Measurements from ENCODE around the gene KIF5B.
"Not testable (repeated sequence)": the region's sequence is repeated elsewhere in the genome, so short reads cannot be mapped to it uniquely, and the experiment has no call there.

KIF5B gene

DNA sequence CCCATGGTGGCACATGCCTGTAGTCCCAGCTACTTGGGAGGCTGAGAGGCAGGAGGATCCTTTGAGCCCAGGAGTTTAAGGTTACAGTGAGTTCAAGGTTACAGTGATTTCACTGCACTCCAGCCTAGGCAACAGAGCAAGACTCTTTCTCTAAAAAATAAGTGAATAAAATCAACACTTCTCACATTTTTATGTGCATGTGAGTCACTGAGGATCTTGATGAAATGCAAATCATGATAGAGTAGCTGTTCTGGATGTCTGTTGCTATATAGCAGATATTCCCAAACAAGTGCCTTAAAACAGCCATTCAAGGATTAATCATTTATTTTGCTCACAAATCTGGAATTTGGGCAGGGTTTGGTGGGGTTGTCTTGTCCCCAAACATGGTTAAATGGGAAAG is 65.3 kb downstream of the KIF5B start:
- DNase-seq (ENCODE audit: low read depth, low spot score), result no peak
- no peaks in the 10 kb centered on the region for H3K9me3 ChIP-seq (ENCODE audit: low read depth, low read length)
- H3K27ac ChIP-seq, result no peak overlapping the region
- H3K9ac ChIP-seq (ENCODE audit: insufficient read length), result no peak overlapping the region
- no peak overlapping the region for H3K4me3 ChIP-seq
- TF ChIP-seq EZH2 (IDR thresholded peaks at IDR 0.05) (no peak), FOXP2 (optimal IDR thresholded peaks at IDR 0.05; ENCODE audit: control extremely low read depth, extremely low read length, insufficient read depth) (no peak), POLR2AphosphoS5 (IDR thresholded peaks at IDR 0.05; ENCODE audit: borderline replicate concordance, low read depth, low read length) (no peak)
- no peaks in the 10 kb centered on the region for H3K36me3 ChIP-seq (ENCODE audit: insufficient read depth, low read length)

DNA sequence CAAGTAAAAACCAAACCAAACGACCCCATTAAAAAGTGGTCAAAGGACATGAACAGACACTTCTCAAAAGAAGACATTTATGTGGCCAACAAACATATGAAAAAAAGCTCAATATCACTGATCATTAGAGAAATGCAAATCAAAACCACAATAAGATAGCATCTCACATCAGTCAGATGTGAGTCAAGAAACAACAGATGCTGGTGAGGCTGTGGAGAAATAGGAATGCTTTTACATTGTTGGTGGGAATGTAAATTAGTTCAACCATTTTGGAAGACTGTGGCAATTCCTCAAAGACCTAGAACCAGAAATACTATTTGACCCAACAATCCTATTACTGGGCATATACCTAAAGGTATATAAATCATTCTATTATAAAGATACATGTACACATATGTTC is 68.4 kb downstream of the KIF5B start:
- H3K4me3 ChIP-seq; DNase-seq (ENCODE audit: low read depth, low spot score); H3K9ac ChIP-seq (ENCODE audit: insufficient read length): not testable (repeated sequence)

DNA sequence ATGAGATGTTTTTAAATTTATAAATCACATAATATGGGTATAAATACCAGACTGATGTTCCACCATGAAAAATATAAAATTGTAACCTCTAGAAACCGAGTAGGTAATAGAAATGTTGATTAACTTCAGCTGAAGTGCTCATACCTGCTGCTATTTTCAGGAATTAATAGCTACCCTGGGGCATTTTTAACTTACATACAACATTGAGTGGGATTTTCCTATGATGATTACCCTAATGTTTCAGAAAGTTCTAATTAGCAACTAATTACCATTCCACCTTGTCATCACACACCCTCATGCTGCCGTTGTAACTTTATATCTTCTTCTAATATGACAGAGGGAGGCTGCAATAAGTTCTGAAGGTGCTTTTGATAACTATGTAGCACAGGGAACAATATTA is 74.1 kb downstream of the KIF5B start:
- H3K27ac ChIP-seq, result no peak overlapping the region
- no peak overlapping the region for H3K9ac ChIP-seq (ENCODE audit: insufficient read length)
- H3K4me3 ChIP-seq, result no peak overlapping the region
- no peak for TF ChIP-seq FOXP2 (optimal IDR thresholded peaks at IDR 0.05; ENCODE audit: control extremely low read depth, extremely low read length, insufficient read depth)
- TF ChIP-seq EZH2 (IDR thresholded peaks at IDR 0.05), result no peak
- TF ChIP-seq POLR2AphosphoS5 (IDR thresholded peaks at IDR 0.05; ENCODE audit: borderline replicate concordance, low read depth, low read length), result no peak
- no peak for DNase-seq (ENCODE audit: low read depth, low spot score)
- H3K36me3 ChIP-seq (ENCODE audit: insufficient read depth, low read length), result no peaks in the 10 kb centered on the region
- H3K9me3 ChIP-seq (ENCODE audit: low read depth, low read length), result no peaks in the 10 kb centered on the region

More for the DNA sequence above, 68.4 kb downstream of the KIF5B start:
- not testable (repeated sequence) for H3K9me3 ChIP-seq (ENCODE audit: low read depth, low read length); H3K36me3 ChIP-seq (ENCODE audit: insufficient read depth, low read length); H3K27ac ChIP-seq

DNA sequence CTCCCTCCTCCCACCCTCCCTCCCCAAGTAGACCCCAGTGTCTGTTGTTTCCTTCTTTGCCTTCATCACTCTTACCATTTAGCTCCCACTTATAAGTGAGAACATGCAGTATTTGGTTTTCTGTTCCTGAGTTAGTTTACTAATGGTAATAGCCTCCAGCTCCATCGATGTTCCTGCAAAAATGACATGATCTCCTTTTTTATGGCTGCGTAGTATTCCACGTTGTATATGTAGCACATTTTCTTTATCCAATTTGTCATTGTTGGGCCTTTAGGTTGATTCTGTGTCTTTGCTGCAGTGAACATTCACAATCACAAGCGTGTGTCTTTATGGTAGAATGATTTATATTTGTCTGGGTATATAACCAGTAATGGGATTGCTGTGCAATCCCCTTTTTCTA is 75.8 kb downstream of the KIF5B start:
- TF ChIP-seq POLR2AphosphoS5 (IDR thresholded peaks at IDR 0.05; ENCODE audit: borderline replicate concordance, low read depth, low read length) (no peak), EZH2 (IDR thresholded peaks at IDR 0.05) (no peak), FOXP2 (optimal IDR thresholded peaks at IDR 0.05; ENCODE audit: control extremely low read depth, extremely low read length, insufficient read depth) (no peak)
- DNase-seq (ENCODE audit: low read depth, low spot score), result no peak
- H3K9me3 ChIP-seq (ENCODE audit: low read depth, low read length), result no peaks in the 10 kb centered on the region

DNA sequence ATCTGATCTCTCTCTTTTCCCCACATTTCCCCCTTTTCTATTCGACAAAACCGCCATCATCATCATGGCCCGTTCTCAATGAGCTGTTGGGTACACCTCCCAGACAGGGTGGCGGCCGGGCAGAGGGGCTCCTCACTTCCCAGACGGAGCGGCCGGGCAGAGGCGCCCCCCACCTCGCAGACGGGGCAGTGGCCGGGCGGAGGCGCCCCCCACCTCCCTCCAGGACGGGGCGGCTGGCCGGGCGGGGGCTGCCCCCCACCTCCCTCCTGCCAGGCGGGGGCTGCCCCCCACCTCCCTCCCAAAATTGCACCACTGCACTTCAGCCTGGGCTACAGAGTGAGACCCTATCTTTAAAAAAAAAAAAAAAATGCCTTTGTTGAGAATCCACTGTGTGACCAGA is 77.2 kb downstream of the KIF5B start:
- not testable (repeated sequence) for H3K9me3 ChIP-seq (ENCODE audit: low read depth, low read length); DNase-seq (ENCODE audit: low read depth, low spot score)

More for the DNA sequence above, 75.8 kb downstream of the KIF5B start:
- no peak overlapping the region for H3K27ac ChIP-seq
- H3K4me3 ChIP-seq, result no peak overlapping the region
- H3K9ac ChIP-seq (ENCODE audit: insufficient read length), result no peak overlapping the region
- no peaks in the 10 kb centered on the region for H3K36me3 ChIP-seq (ENCODE audit: insufficient read depth, low read length)

DNA sequence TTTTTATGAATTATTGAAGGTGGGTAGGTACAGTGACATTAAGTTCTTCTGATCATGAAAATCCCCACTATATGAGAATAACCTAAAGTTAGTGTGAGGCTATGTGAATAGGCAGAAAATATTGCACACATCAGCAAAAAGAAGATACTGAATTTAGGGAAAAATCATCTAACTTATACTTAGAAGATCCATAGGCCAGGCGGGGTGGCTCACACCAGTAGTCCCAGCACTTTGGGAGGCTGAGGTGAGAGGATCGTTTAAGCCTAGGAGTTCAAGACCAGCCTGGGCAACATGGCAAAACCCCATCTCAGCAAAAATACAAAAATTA is 78.1 kb downstream of the KIF5B start:
- Histone ChIP-seq H3K9me3 (ENCODE audit: low read depth, low read length) (no peaks in the 10 kb centered on the region), H3K9ac (ENCODE audit: insufficient read length) (no peak overlapping the region), H3K36me3 (ENCODE audit: insufficient read depth, low read length) (no peaks in the 10 kb centered on the region), H3K27ac (peak overlapping the region; percentile 8; the same call in 1 of the 2 replicates), H3K4me3 (no peak overlapping the region)
- no peak for DNase-seq (ENCODE audit: low read depth, low spot score)
- no peak for TF ChIP-seq EZH2 (IDR thresholded peaks at IDR 0.05)

More for the DNA sequence above, 77.2 kb downstream of the KIF5B start:
- not testable (repeated sequence) for H3K9ac ChIP-seq (ENCODE audit: insufficient read length); H3K36me3 ChIP-seq (ENCODE audit: insufficient read depth, low read length); H3K27ac ChIP-seq; H3K4me3 ChIP-seq

DNA sequence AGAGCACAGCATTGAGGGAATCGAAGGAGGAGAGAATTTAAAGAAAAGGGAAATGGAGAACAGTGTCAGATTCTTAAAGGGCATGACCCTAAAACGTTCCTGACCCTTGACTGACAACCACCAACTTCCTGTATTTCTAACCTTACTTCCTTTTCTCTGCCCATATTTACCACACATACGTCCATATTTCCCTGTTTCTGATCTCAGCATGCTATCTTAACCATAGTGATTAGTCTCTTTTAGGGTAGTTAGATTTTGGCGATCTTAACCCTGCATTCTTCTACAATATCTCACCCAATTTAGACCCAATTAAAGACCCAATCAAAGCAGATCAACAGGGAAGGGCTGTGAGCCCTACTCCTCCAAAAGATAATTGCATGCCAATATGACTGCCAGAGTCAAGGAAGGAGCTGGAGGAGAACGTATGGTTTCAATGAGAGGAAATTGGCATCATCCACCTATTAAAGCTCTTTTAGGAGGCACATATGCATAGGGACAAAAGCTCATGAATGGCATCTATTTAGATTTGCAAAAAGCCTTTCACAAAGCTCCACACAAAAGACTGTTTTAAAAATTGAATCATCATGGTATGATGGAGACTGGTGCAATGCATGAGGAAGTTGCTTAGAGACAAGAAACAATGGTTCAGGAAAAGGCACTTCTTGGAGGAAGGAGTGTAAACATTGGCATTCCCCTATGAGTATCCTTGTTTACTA is 78.6 kb downstream of the KIF5B start:
- no peaks in the 10 kb centered on the region for H3K9me3 ChIP-seq (ENCODE audit: low read depth, low read length)
- H3K9ac ChIP-seq (ENCODE audit: insufficient read length), result no peak overlapping the region
- H3K4me3 ChIP-seq, result no peak overlapping the region
- H3K27ac ChIP-seq, result peak overlapping the region; percentile 8; the same call in 1 of the 2 replicates
- no peak for DNase-seq (ENCODE audit: low read depth, low spot score)
- H3K36me3 ChIP-seq (ENCODE audit: insufficient read depth, low read length), result no peaks in the 10 kb centered on the region
- no peak for TF ChIP-seq EZH2 (IDR thresholded peaks at IDR 0.05)
- TF ChIP-seq POLR2AphosphoS5 (IDR thresholded peaks at IDR 0.05; ENCODE audit: borderline replicate concordance, low read depth, low read length), result no peak
- no peak for TF ChIP-seq FOXP2 (optimal IDR thresholded peaks at IDR 0.05; ENCODE audit: control extremely low read depth, extremely low read length, insufficient read depth)

DNA sequence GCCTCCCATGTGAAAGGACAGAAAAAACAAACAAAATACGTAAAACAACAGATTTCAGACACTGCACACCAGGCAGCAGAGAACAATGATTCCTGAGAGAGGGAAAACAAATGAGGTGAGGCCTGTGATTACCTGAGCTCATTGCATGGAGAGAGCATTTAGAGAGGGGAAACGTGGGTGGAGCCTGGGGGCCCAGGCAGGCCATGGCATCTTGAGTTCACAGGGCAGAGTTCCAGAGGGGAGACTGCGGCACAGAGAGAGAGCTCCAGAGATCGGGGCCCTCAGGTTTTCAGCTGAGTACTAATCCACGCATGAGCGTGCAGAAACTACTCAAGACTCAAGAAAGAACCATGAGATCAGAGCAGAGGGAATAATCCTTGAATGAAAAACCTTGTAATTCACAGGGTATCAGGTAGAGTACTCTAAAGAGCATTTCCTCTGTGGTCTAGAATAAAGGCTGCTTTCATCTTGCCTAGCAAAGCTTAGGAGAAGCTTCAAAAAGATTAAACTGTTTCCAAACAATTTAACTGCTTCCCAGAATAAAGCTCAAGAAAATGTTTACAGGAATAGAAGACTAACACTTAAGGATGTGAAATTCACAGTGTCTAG is 81.0 kb downstream of the KIF5B start:
- DNase-seq (ENCODE audit: low read depth, low spot score), result no peak
- no peak for TF ChIP-seq POLR2AphosphoS5 (IDR thresholded peaks at IDR 0.05; ENCODE audit: borderline replicate concordance, low read depth, low read length)
- TF ChIP-seq EZH2 (IDR thresholded peaks at IDR 0.05), result no peak
- TF ChIP-seq FOXP2 (optimal IDR thresholded peaks at IDR 0.05; ENCODE audit: control extremely low read depth, extremely low read length, insufficient read depth), result no peak
- Histone ChIP-seq H3K4me3 (no peak overlapping the region), H3K27ac (no peak overlapping the region), H3K9ac (ENCODE audit: insufficient read length) (no peak overlapping the region), H3K9me3 (ENCODE audit: low read depth, low read length) (no peaks in the 10 kb centered on the region), H3K36me3 (ENCODE audit: insufficient read depth, low read length) (no peaks in the 10 kb centered on the region)

DNA sequence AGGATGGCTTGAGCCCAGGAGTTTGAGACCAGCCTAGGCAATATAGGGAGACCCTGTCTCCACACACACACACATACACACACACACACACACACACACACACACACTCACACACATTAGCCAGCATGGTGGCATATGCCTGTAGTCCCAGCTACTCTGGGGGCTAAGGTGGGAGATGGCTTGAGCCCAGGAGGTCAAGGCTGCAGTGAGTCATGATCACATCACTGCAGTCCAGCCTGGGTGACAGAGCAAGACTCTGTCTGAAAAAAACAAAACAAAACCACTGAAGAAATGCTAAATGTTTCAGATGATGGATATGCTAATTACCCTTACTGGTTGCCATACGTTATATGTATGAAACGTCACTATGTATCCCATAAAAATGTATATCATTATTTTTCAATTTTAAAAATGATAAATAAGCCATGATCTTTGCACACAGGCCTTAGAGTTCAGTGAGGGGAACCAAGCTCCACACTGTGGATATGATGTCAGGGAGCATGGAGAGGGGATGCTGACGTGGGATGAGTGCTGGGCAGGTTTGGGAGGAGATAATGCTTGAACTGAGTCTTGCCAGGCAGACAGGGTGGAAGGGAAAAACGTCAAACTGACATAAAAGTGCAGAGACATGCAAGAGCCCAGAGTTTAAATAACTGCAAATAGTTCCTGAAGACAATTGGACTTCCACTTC is 81.6 kb downstream of the KIF5B start:
- Histone ChIP-seq H3K9ac (ENCODE audit: insufficient read length) (no peak overlapping the region), H3K9me3 (ENCODE audit: low read depth, low read length) (no peaks in the 10 kb centered on the region), H3K4me3 (no peak overlapping the region), H3K36me3 (ENCODE audit: insufficient read depth, low read length) (no peaks in the 10 kb centered on the region), H3K27ac (no peak overlapping the region)
- TF ChIP-seq EZH2 (IDR thresholded peaks at IDR 0.05) (no peak), FOXP2 (optimal IDR thresholded peaks at IDR 0.05; ENCODE audit: control extremely low read depth, extremely low read length, insufficient read depth) (no peak), POLR2AphosphoS5 (IDR thresholded peaks at IDR 0.05; ENCODE audit: borderline replicate concordance, low read depth, low read length) (no peak)
- no peak for DNase-seq (ENCODE audit: low read depth, low spot score)
